Esophagus squamous epithelium (tissue), 5 donors: ENCODE results near the gene TIAM2. TPM values are rescaled to one million over a fixed set of nuclear protein-coding genes. Genes with fewer than 3 reads are reported as not detected.

Source experiments
- DNase-seq: peaks from one replicate; lab custom pipeline; 2025; lab: John Stamatoyannopoulos, UW
- H3K27ac ChIP-seq, 4 donors: fragments of 200-600 bp; sonication (generic); one replicate each; pipeline ENCODE4 v1.5.1; 2016 to 2019; ENCODE audit warnings: mild to moderate bottlenecking in 1 of 4
- H3K27me3 ChIP-seq, 4 donors: fragments of 200-600 bp; sonication (generic); 1 replicate in 3 of 4; 2 replicates in 1 of 4; pipeline versions ENCODE4 v1.5.1 to v1.6.0; 2017 to 2021; ENCODE audit warnings: antibody characterized with exemption in 1 of 4
- H3K36me3 ChIP-seq, 3 donors: fragments of 200-600 bp; sonication (generic); one replicate each; pipeline ENCODE4 v1.5.1; 2016 to 2019
- H3K4me1 ChIP-seq, 3 donors: fragments of 200-600 bp; sonication (generic); one replicate each; pipeline ENCODE4 v1.5.1; 2017 to 2019
- H3K4me3 ChIP-seq, 4 donors: fragments of 200-600 bp; sonication (generic); 1 replicate in 3 of 4; 2 replicates in 1 of 4; pipeline ENCODE4 v1.5.1; 2016 to 2019; ENCODE audit warnings: mild to moderate bottlenecking in 2 of 4, moderate library complexity in 1 of 4
- H3K9me3 ChIP-seq, 3 donors: fragments of 200-600 bp; sonication (generic); one replicate each; pipeline ENCODE4 v1.5.1; 2016 to 2019
- POLR2A ChIP-seq, 4 donors: fragments of 450-650 bp; IDR thresholded peaks; one replicate each; pipeline ENCODE4 v1.6.1; 2017; ENCODE audit warnings: antibody characterized with exemption in 4 of 4, mild to moderate bottlenecking in 4 of 4, moderate library complexity in 3 of 4
- WGBS, 2 donors: methylation state at CpG; one replicate each; pipeline ENCODE4 v1.1.5; 2018; 5-methylcytosine and 5-hydroxymethylcytosine counted together
- intact Hi-C: fragments of 100-400 bp; cut with DNase I; formaldehyde crosslinking; loops from one replicate; pipeline ENCODE4 v1.15.0; 2022
- total RNA-seq, 4 donors: library from RNA; depleted of rRNA; stranded (reverse); fragments of >200 nt; gene quantifications; one replicate each; pipeline ENCODE4 v1.1.0, GENCODE V29; 2016
- TF ChIP-seq, protein P1 (sequence below), 6 experiments: fragments of 450-650 bp in 4 of 6; fragments of 200-600 bp in 2 of 6; sonication (generic) in 2 of 6; IDR thresholded peaks; one replicate each; pipeline ENCODE4 v1.5.1; 2016 to 2019; ENCODE audit warnings: antibody characterized with exemption in 6 of 6, mild to moderate bottlenecking in 4 of 6, moderate library complexity in 4 of 6
- donor health status: DM: yes; HTN: yes; CAD: no.

Gene TIAM2
- total RNA-seq, 4 donors from 2014 or later = 2.3 to 10.3 (median 5.6) TPM

DNA sequence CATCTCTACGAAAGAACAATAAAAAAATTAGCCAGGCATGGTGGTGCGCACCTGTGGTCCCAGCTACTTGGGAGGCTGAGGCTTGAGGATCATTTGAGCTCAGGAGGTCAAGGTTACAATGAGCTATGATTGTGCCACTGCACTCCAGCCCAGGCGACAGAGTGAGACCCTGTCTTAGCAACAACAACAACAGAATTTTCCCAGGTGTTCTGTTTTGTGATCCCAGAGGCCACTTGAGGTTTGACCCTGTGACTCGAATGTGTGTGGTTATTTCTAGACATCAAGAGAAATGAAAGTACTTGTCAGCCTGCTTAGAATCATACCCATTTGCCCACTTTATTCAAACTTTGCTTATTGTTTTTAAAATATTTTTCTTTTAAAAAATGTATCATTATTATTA is 151.1 kb downstream of the TIAM2 start:
- no peaks in the 10 kb centered on the region for H3K27me3 ChIP-seq
- H3K9me3 ChIP-seq = no peaks in the 10 kb centered on the region
- no peak for DNase-seq
- H3K27ac ChIP-seq = no peak overlapping the region
- intact Hi-C loops = no loop called here
- no peak overlapping the region for H3K4me3 ChIP-seq
- TF ChIP-seq, protein P1, sequence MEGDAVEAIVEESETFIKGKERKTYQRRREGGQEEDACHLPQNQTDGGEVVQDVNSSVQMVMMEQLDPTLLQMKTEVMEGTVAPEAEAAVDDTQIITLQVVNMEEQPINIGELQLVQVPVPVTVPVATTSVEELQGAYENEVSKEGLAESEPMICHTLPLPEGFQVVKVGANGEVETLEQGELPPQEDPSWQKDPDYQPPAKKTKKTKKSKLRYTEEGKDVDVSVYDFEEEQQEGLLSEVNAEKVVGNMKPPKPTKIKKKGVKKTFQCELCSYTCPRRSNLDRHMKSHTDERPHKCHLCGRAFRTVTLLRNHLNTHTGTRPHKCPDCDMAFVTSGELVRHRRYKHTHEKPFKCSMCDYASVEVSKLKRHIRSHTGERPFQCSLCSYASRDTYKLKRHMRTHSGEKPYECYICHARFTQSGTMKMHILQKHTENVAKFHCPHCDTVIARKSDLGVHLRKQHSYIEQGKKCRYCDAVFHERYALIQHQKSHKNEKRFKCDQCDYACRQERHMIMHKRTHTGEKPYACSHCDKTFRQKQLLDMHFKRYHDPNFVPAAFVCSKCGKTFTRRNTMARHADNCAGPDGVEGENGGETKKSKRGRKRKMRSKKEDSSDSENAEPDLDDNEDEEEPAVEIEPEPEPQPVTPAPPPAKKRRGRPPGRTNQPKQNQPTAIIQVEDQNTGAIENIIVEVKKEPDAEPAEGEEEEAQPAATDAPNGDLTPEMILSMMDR (IDR thresholded peaks at IDR 0.05) = no peak
- TF ChIP-seq POLR2A (IDR thresholded peaks at IDR 0.05) = no peak
- H3K36me3 ChIP-seq = no peaks in the 10 kb centered on the region
- H3K4me1 ChIP-seq = peaks cover 6 to 20% (median 7%) of the 10 kb centered on the region in 3 donors
- 88% methylated on average over 4 of the region's 4 CpGs for WGBS, 2 donors

DNA sequence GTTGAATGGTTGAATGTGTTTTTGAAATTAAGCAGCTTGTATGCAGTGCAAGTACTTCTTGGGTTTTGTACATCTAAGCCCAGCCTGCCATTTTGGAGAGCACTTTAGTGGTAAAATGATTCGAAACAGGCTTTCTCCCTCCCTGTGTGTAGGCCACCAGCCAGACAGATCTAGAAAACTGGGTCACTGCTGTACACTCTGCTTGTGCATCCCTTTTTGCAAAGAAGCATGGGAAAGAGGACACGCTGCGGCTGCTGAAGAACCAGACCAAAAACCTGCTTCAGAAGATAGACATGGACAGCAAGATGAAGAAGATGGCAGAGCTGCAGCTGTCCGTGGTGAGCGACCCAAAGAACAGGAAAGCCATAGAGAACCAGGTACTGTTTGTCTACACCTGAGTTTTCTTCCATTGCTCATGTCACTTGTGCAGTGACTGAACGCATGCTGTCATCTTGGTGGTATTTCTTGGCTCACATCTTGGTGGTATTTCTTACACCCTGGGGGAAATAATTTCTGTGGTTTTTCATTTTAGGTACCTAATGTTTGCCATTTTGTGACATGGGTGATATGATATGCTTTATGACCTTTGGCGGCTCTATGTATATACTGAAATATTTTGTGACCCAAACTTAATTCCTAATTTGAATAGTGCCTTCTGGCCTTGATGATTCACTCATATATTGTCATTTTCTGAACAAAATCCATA is 153.0 kb downstream of the TIAM2 start:
- TF ChIP-seq, protein P1 (IDR thresholded peaks at IDR 0.05) = no peak
- TF ChIP-seq POLR2A (IDR thresholded peaks at IDR 0.05) = no peak
- 86% methylated on average over 5 to 7 of the region's 7 CpGs for WGBS, 2 donors
- peaks cover 6 to 7% (median 7%) of the 10 kb centered on the region in 3 donors for H3K4me1 ChIP-seq
- H3K27me3 ChIP-seq = no peaks in the 10 kb centered on the region
- no peaks in the 10 kb centered on the region for H3K36me3 ChIP-seq
- H3K27ac ChIP-seq = no peak overlapping the region
- H3K4me3 ChIP-seq = no peak overlapping the region
- no peak for DNase-seq
- intact Hi-C loops = no loop called here
- no peaks in the 10 kb centered on the region for H3K9me3 ChIP-seq

DNA sequence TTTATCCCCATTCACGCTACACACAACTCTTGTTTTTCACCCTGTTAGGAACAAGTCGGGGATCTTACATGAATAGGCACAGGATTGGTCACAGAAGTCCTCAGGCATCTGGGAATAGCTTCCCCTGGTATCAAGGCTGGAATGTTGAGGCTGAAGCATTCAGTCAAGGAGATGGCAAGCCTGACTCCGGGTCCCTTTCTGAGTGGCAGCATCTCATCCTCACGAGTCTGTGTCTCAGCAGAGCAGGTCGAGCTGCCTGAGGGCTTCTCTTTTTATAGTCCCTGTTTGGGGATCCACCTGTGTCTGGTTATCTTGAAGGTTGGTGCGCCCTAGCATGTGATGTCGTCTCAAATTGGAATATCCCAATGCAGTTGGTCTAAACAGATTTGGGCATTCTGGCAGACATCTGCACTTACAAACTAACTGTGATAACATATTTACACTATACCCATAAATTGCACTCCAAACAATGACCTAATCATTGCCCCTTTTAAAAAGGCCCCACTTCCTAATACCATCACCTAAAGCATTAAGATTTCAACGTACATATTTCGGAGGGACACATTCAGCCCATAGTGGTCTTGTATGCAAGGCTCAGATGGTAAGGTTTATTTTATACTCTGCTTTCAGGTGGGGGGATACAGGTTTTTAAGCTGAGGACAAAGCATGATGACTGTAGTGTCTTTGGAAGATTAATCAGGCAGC is 156.0 kb downstream of the TIAM2 start:
- no peak overlapping the region for H3K4me3 ChIP-seq
- H3K4me1 ChIP-seq = peaks cover 0 to 8% (median 0%) of the 10 kb centered on the region in 3 donors
- H3K9me3 ChIP-seq = no peaks in the 10 kb centered on the region
- no peak for DNase-seq
- no peak overlapping the region for H3K27ac ChIP-seq
- intact Hi-C loops = no loop called here
- no peaks in the 10 kb centered on the region for H3K27me3 ChIP-seq
- no peaks in the 10 kb centered on the region for H3K36me3 ChIP-seq
- 76 to 81% methylated on average over 8 to 9 of the region's 9 CpGs for WGBS, 2 donors
- TF ChIP-seq, protein P1 (IDR thresholded peaks at IDR 0.05) = no peak
- TF ChIP-seq POLR2A (IDR thresholded peaks at IDR 0.05) = no peak

DNA sequence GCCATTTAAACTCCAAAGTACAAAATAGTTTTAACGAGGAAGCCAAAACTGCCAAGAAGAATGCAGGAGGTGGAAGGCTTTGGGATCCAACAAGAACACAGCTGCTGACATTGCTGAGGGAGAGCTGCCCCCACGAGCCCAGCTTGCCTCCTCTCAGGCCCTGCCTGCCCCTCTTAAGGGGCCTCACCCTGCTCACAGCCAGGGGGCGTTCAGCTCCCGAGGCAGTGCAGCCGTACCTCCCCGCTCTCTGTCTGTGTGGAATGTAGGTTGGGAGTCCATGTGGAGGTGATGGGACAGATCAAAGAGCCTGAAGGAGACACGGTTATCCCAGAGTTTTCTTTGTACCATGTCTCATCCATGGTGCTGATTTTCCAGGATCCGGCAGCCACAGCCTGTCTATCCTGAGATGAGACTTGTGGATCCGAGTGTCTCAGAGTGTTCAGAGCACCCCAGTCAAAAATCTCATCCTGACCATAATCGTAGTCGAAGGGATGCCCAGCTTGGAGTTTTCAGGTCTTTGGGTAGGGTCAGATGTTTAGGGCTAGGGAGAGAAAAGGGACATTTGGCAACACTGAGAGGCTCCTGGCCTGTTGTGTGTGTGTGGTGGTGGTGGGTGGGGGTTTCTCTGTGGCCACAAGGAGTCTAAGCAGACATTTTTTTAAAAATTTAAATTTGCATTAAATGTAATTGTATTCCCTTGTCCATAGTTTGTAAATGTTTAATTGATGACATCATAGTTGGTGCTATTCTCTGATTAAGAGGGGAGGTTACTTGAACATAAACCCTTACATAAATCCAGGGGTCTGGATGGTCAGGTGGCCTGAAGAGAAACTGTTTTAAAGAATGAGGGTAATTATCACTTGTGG is 157.3 kb downstream of the TIAM2 start:
- intact Hi-C loops = no loop called here
- 68 to 76% methylated on average over 7 to 11 of the region's 11 CpGs for WGBS, 2 donors
- H3K9me3 ChIP-seq = no peaks in the 10 kb centered on the region
- no peak overlapping the region for H3K4me3 ChIP-seq
- no peaks in the 10 kb centered on the region for H3K36me3 ChIP-seq
- H3K27ac ChIP-seq = no peak overlapping the region
- TF ChIP-seq, protein P1 (IDR thresholded peaks at IDR 0.05) = no peak
- TF ChIP-seq POLR2A (IDR thresholded peaks at IDR 0.05) = no peak
- H3K27me3 ChIP-seq = no peaks in the 10 kb centered on the region
- DNase-seq = no peak
- H3K4me1 ChIP-seq = peaks cover 0 to 8% (median 0%) of the 10 kb centered on the region in 3 donors
